ENCODE measurements around the gene MTHFSD. TPM values are rescaled to one million over a fixed set of nuclear protein-coding genes. Genes with fewer than 3 reads are reported as not detected.

MTHFSD gene
- polyA plus RNA-seq, 1 of the 3 experiments (the other 2 are of a cell fraction), result 15.6 TPM

DNA sequence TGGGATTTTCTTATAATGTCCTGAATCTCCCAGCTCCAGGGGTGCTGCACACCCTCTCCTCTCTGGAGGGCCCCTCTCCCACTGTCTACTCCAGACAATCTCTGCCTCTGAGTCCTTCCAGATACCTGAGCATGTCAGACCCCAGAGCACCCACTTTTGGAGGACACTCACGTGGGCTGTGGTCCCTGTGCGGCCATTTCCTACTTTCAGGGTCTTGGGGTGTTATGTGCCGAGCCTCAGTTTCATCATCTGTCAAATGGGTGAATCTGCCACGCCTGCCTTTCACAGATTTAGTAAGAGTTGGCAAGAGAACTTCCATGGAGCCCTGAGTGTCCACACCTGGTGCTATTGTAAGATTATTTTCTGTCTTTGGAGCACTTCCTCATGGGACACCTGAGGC is 19.6 kb upstream of the MTHFSD start:
- H3K4me2 ChIP-seq, result peak overlapping the region; percentile 92
- no peaks in the 10 kb centered on the region for H3K9me3 ChIP-seq
- peaks cover 4% of the 10 kb centered on the region; the same call in 1 of the 2 replicates for H4K20me1 ChIP-seq (ENCODE audit: insufficient read depth)
- no peak for DNase-seq
- peaks cover 35% of the 10 kb centered on the region for H3F3A ChIP-seq (replicated peaks; ENCODE audit: insufficient read depth)
- WGBS (ENCODE audit: low lambda C conversion rate), result 17% methylated on average over 4 of the region's 4 CpGs
- POLR2A ChIA-PET, result no interaction called here
- H3K27ac ChIP-seq (ENCODE audit: low read depth in 2 of 2, low read length in 1 of 2), result peak overlapping the region in 1 of 2 experiments; percentile 96; a peak in 2 of 4 replicates
- H3K36me3 ChIP-seq (replicated peaks in 1 of 2; ENCODE audit: control insufficient read depth in 1 of 2, insufficient read depth in 2 of 2, low read length in 1 of 2), result peaks cover 0 to 11% of the 10 kb centered on the region in 2 experiments
- H3K27me3 ChIP-seq (ENCODE audit: insufficient read depth), result no peaks in the 10 kb centered on the region
- H3K9ac ChIP-seq, result no peak overlapping the region; the same call in 1 of the 2 replicates
- TF ChIP-seq, protein P1, sequence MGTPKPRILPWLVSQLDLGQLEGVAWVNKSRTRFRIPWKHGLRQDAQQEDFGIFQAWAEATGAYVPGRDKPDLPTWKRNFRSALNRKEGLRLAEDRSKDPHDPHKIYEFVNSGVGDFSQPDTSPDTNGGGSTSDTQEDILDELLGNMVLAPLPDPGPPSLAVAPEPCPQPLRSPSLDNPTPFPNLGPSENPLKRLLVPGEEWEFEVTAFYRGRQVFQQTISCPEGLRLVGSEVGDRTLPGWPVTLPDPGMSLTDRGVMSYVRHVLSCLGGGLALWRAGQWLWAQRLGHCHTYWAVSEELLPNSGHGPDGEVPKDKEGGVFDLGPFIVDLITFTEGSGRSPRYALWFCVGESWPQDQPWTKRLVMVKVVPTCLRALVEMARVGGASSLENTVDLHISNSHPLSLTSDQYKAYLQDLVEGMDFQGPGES (IDR thresholded peaks at IDR 0.05; ENCODE audit: low read depth, low read length), result no peak
- no peak for TF ChIP-seq RXRA (IDR thresholded peaks at IDR 0.05; ENCODE audit: borderline replicate concordance, low read depth)
- TF ChIP-seq MEF2A (IDR thresholded peaks at IDR 0.05; ENCODE audit: borderline replicate concordance, low read depth), result no peak
- no peak for TF ChIP-seq RFX5 (IDR thresholded peaks at IDR 0.05; ENCODE audit: low read length)
- no peak for TF ChIP-seq CHD2 (IDR thresholded peaks at IDR 0.05; ENCODE audit: low read length, partially characterized antibody)
- no peak for TF ChIP-seq FOXJ3 (CRISPR knock-in tag; IDR thresholded peaks at IDR 0.05)
- no peak for TF ChIP-seq EP300 (IDR thresholded peaks at IDR 0.05; ENCODE audit: borderline replicate concordance in 1 of 2, low read depth in 1 of 2, low read length in 1 of 2)
- no peak for TF ChIP-seq SMC3 (IDR thresholded peaks at IDR 0.05; ENCODE audit: low read depth, low read length)
- no peak for TF ChIP-seq RAD21 (IDR thresholded peaks at IDR 0.05; ENCODE audit: low read length)
- no peak for TF ChIP-seq YY1 (IDR thresholded peaks at IDR 0.05; ENCODE audit: low read depth)
- no peak for TF ChIP-seq TAF1 (IDR thresholded peaks at IDR 0.05; ENCODE audit: borderline replicate concordance, low read depth, low read length)
- TF ChIP-seq POLR2AphosphoS5 (IDR thresholded peaks at IDR 0.05; ENCODE audit: low read depth, low read length), result no peak
- no peak for TF ChIP-seq MXI1 (IDR thresholded peaks at IDR 0.05; ENCODE audit: low read depth, low read length)
- TF ChIP-seq TEAD4 (IDR thresholded peaks at IDR 0.05; ENCODE audit: borderline replicate concordance, insufficient read depth), result no peak
- TF ChIP-seq FOSL2 (IDR thresholded peaks at IDR 0.05; ENCODE audit: borderline replicate concordance, low read depth), result no peak
- no peak for TF ChIP-seq GATA2 (CRISPR knock-in tag; IDR thresholded peaks at IDR 0.05)
- TF ChIP-seq, protein P2, sequence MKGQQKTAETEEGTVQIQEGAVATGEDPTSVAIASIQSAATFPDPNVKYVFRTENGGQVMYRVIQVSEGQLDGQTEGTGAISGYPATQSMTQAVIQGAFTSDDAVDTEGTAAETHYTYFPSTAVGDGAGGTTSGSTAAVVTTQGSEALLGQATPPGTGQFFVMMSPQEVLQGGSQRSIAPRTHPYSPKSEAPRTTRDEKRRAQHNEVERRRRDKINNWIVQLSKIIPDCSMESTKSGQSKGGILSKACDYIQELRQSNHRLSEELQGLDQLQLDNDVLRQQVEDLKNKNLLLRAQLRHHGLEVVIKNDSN (IDR thresholded peaks at IDR 0.05; ENCODE audit: borderline replicate concordance, low read depth), result no peak
- no peak for TF ChIP-seq TCF12 (IDR thresholded peaks at IDR 0.05)
- no peak for TF ChIP-seq GABPA (IDR thresholded peaks at IDR 0.05; ENCODE audit: low read depth)
- no peak for TF ChIP-seq NRF1 (IDR thresholded peaks at IDR 0.05; ENCODE audit: low read depth, low read length)
- peaks cover 96% of the 10 kb centered on the region for H3K79me2 ChIP-seq (ENCODE audit: insufficient read depth)
- H3K9me2 ChIP-seq, result no peaks in the 10 kb centered on the region
- no peak overlapping the region for H2AFZ ChIP-seq (ENCODE audit: low read depth)
- no peak overlapping the region for H3K4me3 ChIP-seq (ENCODE audit: low read depth in 2 of 2, low read length in 1 of 2)
- peaks cover 0 to 31% of the 10 kb centered on the region in 2 experiments; a peak in 2 of 4 replicates for H3K4me1 ChIP-seq (ENCODE audit: control insufficient read depth in 1 of 2, insufficient read depth in 2 of 2, low read depth in 1 of 2, low read length in 1 of 2)
- CTCF ChIA-PET, result interaction anchor here (1.0 to 3.1 kb wide), 3 partner anchors 10 to 488 kb away, joined by 3 to 17 read pairs (median 4); no protein-coding TSS in a partner anchor
